Astrocyte (in vitro differentiated cells and primary cell): Measurements from ENCODE around the gene PRSS8.

Source experiments
- EZH2 ChIP-seq: IDR thresholded peaks from 2 replicates; pipeline ENCODE4 v1.6.1; 2012; ENCODE audit warnings: mild to moderate bottlenecking, low read length, inconsistent platforms; ENCODE audit not compliant: insufficient read depth
- TF ChIP-seq, protein P1 (sequence below): IDR thresholded peaks from 2 replicates; pipeline ENCODE4 v1.5.1; 2011; ENCODE audit warnings: low read depth, mild to moderate bottlenecking, inconsistent platforms, low read length, moderate library complexity; ENCODE audit not compliant: insufficient read depth

DNA sequence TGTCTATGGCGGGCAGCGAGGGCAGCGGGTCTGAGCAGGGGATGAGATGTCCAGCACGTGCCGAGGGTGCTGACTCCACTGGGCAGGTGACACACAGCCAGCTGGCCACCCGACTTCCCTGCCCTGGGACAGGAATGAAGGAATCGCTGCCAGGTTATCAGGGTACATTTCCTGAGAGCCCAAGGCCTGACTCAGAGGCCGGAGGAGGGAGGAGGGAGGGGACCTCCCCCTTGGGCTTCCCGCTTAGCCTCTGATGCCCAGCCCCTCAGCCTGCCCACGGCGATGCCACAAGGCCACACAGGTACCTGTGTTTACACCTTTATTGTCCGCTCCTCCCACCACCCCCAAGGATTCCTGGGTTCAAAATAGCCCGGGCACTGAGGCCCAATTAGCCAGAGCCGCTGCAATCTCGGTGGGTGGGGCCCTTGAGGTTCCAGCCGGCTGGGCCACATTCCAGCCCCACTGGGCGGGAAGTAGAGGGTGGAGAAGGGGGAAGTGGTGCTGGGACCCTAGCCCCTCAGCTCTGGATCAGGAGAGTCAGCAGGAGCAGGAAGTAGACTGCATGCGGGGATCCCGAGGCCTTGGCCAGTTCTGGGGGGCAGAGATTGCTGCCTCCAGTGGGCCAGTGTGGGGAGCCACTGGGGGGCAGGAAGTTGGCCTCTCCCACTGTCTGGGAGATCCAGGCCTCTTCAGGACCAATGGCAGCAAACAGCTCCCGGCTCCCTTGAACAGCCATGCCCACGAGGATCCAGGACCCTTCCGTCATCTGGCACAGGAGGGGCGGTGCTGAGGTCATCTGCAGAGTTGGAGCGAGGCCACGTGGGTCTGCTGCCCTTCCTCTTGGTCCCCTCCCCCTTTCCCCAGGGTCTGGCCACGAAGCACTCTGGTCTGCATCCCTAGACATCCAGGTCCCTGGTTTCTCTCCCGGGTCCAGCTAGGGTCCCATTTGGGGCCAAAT is 3.4 kb upstream of the PRSS8 start:
- TF ChIP-seq, protein P1, sequence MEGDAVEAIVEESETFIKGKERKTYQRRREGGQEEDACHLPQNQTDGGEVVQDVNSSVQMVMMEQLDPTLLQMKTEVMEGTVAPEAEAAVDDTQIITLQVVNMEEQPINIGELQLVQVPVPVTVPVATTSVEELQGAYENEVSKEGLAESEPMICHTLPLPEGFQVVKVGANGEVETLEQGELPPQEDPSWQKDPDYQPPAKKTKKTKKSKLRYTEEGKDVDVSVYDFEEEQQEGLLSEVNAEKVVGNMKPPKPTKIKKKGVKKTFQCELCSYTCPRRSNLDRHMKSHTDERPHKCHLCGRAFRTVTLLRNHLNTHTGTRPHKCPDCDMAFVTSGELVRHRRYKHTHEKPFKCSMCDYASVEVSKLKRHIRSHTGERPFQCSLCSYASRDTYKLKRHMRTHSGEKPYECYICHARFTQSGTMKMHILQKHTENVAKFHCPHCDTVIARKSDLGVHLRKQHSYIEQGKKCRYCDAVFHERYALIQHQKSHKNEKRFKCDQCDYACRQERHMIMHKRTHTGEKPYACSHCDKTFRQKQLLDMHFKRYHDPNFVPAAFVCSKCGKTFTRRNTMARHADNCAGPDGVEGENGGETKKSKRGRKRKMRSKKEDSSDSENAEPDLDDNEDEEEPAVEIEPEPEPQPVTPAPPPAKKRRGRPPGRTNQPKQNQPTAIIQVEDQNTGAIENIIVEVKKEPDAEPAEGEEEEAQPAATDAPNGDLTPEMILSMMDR = no peak
- TF ChIP-seq EZH2 = no peak
